ENCODE measurements around the gene MCC. TPM values are rescaled to one million over a fixed set of nuclear protein-coding genes. Genes with fewer than 3 reads are reported as not detected.

MCC gene
- polyA plus RNA-seq, 2 of the 4 experiments (the other 2 are of a cell fraction) = 0.09 to 0.10 TPM

- Histone ChIP-seq H3K9me3 (no peaks in the 10 kb centered on the region), H3K4me3 (no peak overlapping the region), H3K4me1 (no peaks in the 10 kb centered on the region), H3K4me2 (no peak overlapping the region), H3K27ac (no peak overlapping the region)
- FAIRE-seq (no peak), DNase-seq (ENCODE audit: low read depth in 1 of 2, low spot score in 1 of 2) (no peak), ATAC-seq (no peak)
- POLR2A ChIA-PET = no interaction called here
- 9% methylated on average over 2 of the region's 2 CpGs for WGBS (ENCODE audit: missing lambda C conversion rate)
- CTCF ChIA-PET = no interaction called here
- TF ChIP-seq RARB (CRISPR knock-in tag; IDR thresholded peaks at IDR 0.05) (no peak), EHMT2 (IDR thresholded peaks at IDR 0.05; ENCODE audit: low read depth) (no peak)
Observed at GRCh38 chr5:113302120-113302519, 186.1 kb downstream of the MCC start.

GRCh38 chr5:113299591-113299990 lies 188.7 kb downstream of the MCC start:
- DNase-seq (ENCODE audit: low read depth in 1 of 2, low spot score in 1 of 2) (no peak), ATAC-seq (no peak), FAIRE-seq (no peak)
- Histone ChIP-seq H3K27ac (no peak overlapping the region), H3K4me3 (no peak overlapping the region), H3K9me3 (0 out of 3 replicates have a peak, but pooled peaks cover 2% of the 10 kb centered on the region), H3K4me1 (0 out of 3 replicates have a peak, but pooled peaks cover 4% of the 10 kb centered on the region), H3K4me2 (no peak overlapping the region)
- WGBS (ENCODE audit: missing lambda C conversion rate) = 71% methylated on average over 1 of the region's 1 CpG
- CTCF ChIA-PET = no interaction called here
- POLR2A ChIA-PET = no interaction called here
- TF ChIP-seq TFCP2L1 (CRISPR knock-in tag; IDR thresholded peaks at IDR 0.05) (no peak), JUN (IDR thresholded peaks at IDR 0.05) (no peak), PHF8 (IDR thresholded peaks at IDR 0.05; ENCODE audit: borderline replicate concordance, low read depth) (no peak), ZC3H11A (IDR thresholded peaks at IDR 0.05) (no peak), NPAS2 (CRISPR knock-in tag; IDR thresholded peaks at IDR 0.05; ENCODE audit: borderline replicate concordance) (no peak), BCL3 (IDR thresholded peaks at IDR 0.05) (no peak), HDAC2 (IDR thresholded peaks at IDR 0.05) (no peak), GATA3 (IDR thresholded peaks at IDR 0.05; ENCODE audit: borderline replicate concordance) (no peak), HOXB5 (CRISPR knock-in tag; IDR thresholded peaks at IDR 0.05) (no peak), ZFP36 (IDR thresholded peaks at IDR 0.05; ENCODE audit: borderline replicate concordance, partially characterized antibody) (no peak), NR3C1 (IDR thresholded peaks at IDR 0.05) (no peak), BHLHE40 (IDR thresholded peaks at IDR 0.05; ENCODE audit: low read depth, low read length) (no peak), FOXS1 (CRISPR knock-in tag; IDR thresholded peaks at IDR 0.05) (no peak), MAX (IDR thresholded peaks at IDR 0.05) (no peak), MAZ (IDR thresholded peaks at IDR 0.05; ENCODE audit: borderline replicate concordance, low read depth, low read length) (no peak), KDM1A (IDR thresholded peaks at IDR 0.05; ENCODE audit: low read depth) (no peak)

GRCh38 chr5:113296676-113297075 lies 191.6 kb downstream of the MCC start:
- 32% methylated on average over 1 of the region's 1 CpG for WGBS (ENCODE audit: missing lambda C conversion rate)
- H3K9me3 ChIP-seq = 0 out of 3 replicates have a peak, but pooled peaks cover 2% of the 10 kb centered on the region
- ChIA-PET POLR2A (no interaction called here), CTCF (no interaction called here)
- no peak overlapping the region for H3K4me3 ChIP-seq
- DNase-seq (ENCODE audit: low read depth in 1 of 2, low spot score in 1 of 2) (no peak), FAIRE-seq (no peak), ATAC-seq (no peak)
- H3K27ac ChIP-seq = no peak overlapping the region
- no peak overlapping the region for H3K4me2 ChIP-seq
- H3K4me1 ChIP-seq = 0 out of 3 replicates have a peak, but pooled peaks cover 4% of the 10 kb centered on the region
- TF ChIP-seq SREBF2 (IDR thresholded peaks at IDR 0.05) = no peak
- no peak for TF ChIP-seq KDM5A (IDR thresholded peaks at IDR 0.05)
- TF ChIP-seq ESRRA (IDR thresholded peaks at IDR 0.05; ENCODE audit: borderline replicate concordance, low read length) = no peak
- no peak for TF ChIP-seq FOSL2 (IDR thresholded peaks at IDR 0.05)
- no peak for TF ChIP-seq FOSL2 (CRISPR knock-in tag; IDR thresholded peaks at IDR 0.05)
- TF ChIP-seq PBX3 (IDR thresholded peaks at IDR 0.05) = no peak
- no peak for TF ChIP-seq GATA3 (IDR thresholded peaks at IDR 0.05; ENCODE audit: borderline replicate concordance)
- no peak for TF ChIP-seq HDAC2 (IDR thresholded peaks at IDR 0.05)

All from A549 (cell line).